Neutrophil (primary cell): ENCODE results near the gene DSC2.
"Not testable (repeated sequence)": the region's sequence is repeated elsewhere in the genome, so short reads cannot be mapped to it uniquely, and the experiment has no call there.

ENCODE experiments used
- H3K27ac ChIP-seq: fragments of 200-600 bp; sonication (generic); 2 replicates; pipeline ENCODE4 v1.5.1; 2016; ENCODE audit warnings: mild to moderate bottlenecking, moderate library complexity
- H3K27me3 ChIP-seq: fragments of 200-600 bp; sonication (generic); 2 replicates; pipeline ENCODE4 v1.6.0; 2016; ENCODE audit warnings: mild to moderate bottlenecking
- H3K36me3 ChIP-seq: fragments of 200-600 bp; sonication (generic); 2 replicates; pipeline ENCODE4 v1.5.1; 2017
- H3K4me1 ChIP-seq, 2 experiments: fragments of 200-600 bp in 1 of 2; sonication (generic) in 1 of 2; 1 replicate in 1 of 2; 2 replicates in 1 of 2; pipeline versions ENCODE4 v1.5.1 to v1.6.1; 2013 to 2016; ENCODE audit warnings: low read depth in 1 of 2, low read length in 1 of 2, mild to moderate bottlenecking in 1 of 2, moderate library complexity in 1 of 2; ENCODE audit not compliant: control insufficient read depth in 1 of 2, insufficient read depth in 1 of 2
- H3K4me3 ChIP-seq, 2 experiments: fragments of 200-600 bp in 1 of 2; sonication (generic) in 1 of 2; 1 replicate in 1 of 2; 2 replicates in 1 of 2; pipeline ENCODE4 v1.5.1; 2013 to 2016; ENCODE audit warnings: low read depth in 1 of 2, low read length in 1 of 2, mild to moderate bottlenecking in 1 of 2, moderate library complexity in 1 of 2
- H3K9me3 ChIP-seq: fragments of 200-600 bp; sonication (generic); 2 replicates; pipeline ENCODE4 v1.5.1; 2016
- CTCF ChIP-seq: fragments of 200-600 bp; sonication (generic); IDR thresholded peaks from 2 replicates; pipeline ENCODE4 v1.5.1; 2016; ENCODE audit warnings: antibody characterized with exemption

DSC2 gene

GRCh38 chr18:31138709-31139108 lies 36.5 kb upstream of the DSC2 start:
- Histone ChIP-seq H3K9me3 (no peaks in the 10 kb centered on the region), H3K4me3 (no peak overlapping the region), H3K4me1 (no peaks in the 10 kb centered on the region), H3K36me3 (no peaks in the 10 kb centered on the region), H3K27ac (no peak overlapping the region), H3K27me3 (no peaks in the 10 kb centered on the region)
- TF ChIP-seq CTCF: no peak

GRCh38 chr18:31134988-31135529 lies 32.8 kb upstream of the DSC2 start:
- Histone ChIP-seq H3K27me3 (no peaks in the 10 kb centered on the region), H3K9me3 (no peaks in the 10 kb centered on the region), H3K4me1 (no peaks in the 10 kb centered on the region), H3K36me3 (no peaks in the 10 kb centered on the region), H3K4me3 (no peak overlapping the region), H3K27ac (no peak overlapping the region)
- no peak for TF ChIP-seq CTCF

GRCh38 chr18:31129398-31130115 lies 27.3 kb upstream of the DSC2 start:
- TF ChIP-seq CTCF: no peak
- Histone ChIP-seq H3K9me3 (no peaks in the 10 kb centered on the region), H3K4me3 (no peak overlapping the region), H3K36me3 (no peaks in the 10 kb centered on the region), H3K27me3 (no peaks in the 10 kb centered on the region), H3K27ac (no peak overlapping the region), H3K4me1 (no peaks in the 10 kb centered on the region)

- Histone ChIP-seq H3K27me3 (no peaks in the 10 kb centered on the region), H3K36me3 (no peaks in the 10 kb centered on the region), H3K4me1 (no peaks in the 10 kb centered on the region), H3K9me3 (no peaks in the 10 kb centered on the region), H3K27ac (no peak overlapping the region), H3K4me3 (no peak overlapping the region)
- TF ChIP-seq CTCF: no peak
These were observed 23.7 kb upstream of the DSC2 start for GRCh38 chr18:31125878-31126277.

- H3K4me1 ChIP-seq, H3K27ac ChIP-seq, H3K36me3 ChIP-seq, H3K4me3 ChIP-seq, H3K9me3 ChIP-seq, H3K27me3 ChIP-seq: not testable (repeated sequence)
These were observed 20.9 kb upstream of the DSC2 start for GRCh38 chr18:31123125-31123524.

GRCh38 chr18:31120594-31120993 lies 18.4 kb upstream of the DSC2 start:
- H3K9me3 ChIP-seq: no peaks in the 10 kb centered on the region
- no peak overlapping the region for H3K27ac ChIP-seq
- no peak for TF ChIP-seq CTCF
- no peaks in the 10 kb centered on the region for H3K4me1 ChIP-seq
- no peaks in the 10 kb centered on the region for H3K27me3 ChIP-seq
- H3K4me3 ChIP-seq: no peak overlapping the region
- H3K36me3 ChIP-seq: no peaks in the 10 kb centered on the region
